Smooth muscle cell of the brain vasculature (primary cell): ENCODE results near the gene PREX1.

Source experiments
- DNase-seq: peaks from one replicate; pipeline ENCODE4 v3.0.0-alpha.2; 2012; ENCODE audit warnings: low read depth, low spot score

Gene PREX1

GRCh38 chr20:48661575-48662455 is 166.0 kb downstream of the PREX1 start:
- no peak for DNase-seq

DNA sequence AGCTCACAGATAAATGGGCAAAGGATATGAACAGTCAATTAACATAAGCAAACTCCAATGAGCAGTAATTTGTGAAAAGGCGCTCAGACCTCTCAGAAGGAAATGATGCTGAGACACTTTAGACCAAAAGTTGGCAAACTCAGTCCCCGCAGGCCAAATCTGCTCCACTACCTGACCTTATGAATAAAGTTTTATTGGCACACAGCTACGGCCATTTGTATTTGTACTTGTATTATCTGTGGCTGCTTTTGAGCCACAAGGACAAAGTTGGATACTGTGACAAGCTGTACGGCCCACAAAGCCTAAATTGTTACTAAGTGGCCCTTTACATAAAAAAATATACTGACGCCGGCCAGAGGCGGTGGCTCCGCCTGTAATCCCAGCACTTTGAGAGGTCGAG is 167.0 kb downstream of the PREX1 start:
- DNase-seq: no peak

GRCh38 chr20:48659858-48660257 is 167.9 kb downstream of the PREX1 start:
- DNase-seq: no peak

DNA sequence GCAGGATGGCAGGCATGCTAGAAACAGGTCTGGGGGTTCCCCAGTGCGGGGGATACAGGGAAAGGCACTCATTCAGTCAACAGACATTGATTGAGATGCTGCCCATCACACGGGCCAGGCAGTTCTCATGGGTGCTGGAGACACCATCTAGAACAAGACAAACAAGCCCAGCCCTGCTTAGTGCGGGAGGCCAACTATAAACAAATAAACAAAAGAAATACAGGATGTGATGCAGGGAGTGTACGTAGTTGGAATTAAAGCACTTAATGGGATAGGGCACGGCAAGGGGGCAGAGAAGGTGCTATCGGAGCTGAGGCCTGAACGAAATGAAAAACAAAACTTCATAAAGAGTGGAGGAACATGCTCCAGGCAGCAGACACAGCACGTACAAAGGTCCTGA is 169.3 kb downstream of the PREX1 start:
- no peak for DNase-seq

GRCh38 chr20:48658198-48658476 is 169.7 kb downstream of the PREX1 start:
- no peak for DNase-seq

DNA sequence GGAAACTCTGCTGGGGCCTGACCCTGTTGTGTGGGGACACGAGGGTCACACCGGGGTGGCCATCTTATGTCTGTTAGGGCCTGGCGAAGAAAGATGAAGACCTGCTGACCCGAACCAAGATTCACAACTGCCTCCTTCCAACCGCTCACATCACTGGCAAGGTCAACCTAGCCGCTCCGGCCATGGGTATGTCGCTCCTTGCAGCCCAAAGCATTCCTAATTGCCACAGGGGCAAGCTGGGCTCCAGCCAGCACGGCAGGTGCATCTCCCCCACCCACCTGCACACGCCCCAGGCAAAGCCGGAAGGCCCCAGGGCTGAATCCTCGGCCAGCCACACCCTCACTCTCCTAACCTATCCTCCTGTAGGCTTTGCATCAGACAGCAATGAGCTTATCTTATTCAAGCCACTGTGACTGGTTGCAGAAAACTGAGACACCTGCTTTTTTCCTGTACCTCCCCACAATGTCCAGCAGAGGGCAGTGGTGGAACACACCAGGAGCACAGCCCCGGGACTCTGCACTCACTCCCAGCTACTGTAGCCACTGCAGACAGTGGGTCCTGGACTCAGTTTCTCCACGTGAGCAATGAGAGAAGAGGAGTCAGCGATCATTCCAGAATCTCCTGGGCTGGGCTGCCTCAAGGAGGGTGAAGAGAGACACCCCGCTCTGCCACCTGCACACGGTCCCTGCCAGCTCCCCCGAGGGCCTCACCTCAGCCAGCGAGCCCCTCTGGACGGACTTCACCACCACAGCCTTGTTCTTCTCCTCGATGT is 170.2 kb downstream of the PREX1 start:
- no peak for DNase-seq

DNA sequence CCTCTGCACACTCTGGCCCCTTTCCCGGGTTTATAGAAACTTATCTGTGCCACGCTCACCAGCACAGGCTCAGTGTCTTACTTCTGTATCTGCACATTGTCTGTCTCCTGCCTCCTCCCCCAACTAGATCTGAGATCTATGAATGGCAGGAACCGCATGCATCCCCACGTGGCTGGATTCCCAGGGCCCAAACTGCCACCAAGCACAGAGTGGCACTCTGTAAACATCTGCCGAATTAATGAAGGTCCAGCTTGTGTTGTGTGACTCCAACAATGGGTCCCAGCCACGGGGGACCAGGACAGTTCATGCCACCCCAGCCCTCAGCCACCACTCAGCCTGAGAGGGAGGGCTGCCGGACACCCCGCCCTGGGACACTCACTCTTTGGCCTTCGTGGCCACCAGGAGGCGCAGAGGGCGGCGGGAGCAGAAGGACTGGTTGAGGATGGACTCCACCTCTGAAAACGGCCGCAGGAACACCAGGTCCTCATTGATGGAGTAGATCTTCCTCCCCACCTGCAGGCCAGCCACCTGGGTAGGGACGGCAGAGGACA is 171.1 kb downstream of the PREX1 start:
- DNase-seq: no peak

DNA sequence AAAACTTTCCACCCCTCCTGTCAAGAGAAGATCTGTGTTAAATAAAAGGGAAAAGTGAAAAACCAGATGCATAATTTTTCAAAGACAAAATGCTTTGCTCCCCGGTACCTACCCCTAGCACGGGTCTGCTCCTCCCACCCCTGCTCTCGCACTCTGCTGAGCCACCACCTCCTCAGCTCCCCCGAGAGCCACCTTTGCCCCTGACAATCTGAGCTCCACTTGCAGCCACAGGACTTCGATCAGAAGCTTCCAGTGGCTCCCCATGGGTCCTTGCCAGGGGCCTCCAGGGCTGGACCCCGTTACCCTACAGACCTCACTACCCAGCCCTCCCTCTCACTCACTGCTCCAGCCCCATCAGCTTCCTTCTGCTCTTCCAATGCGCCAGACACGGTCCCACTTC is 171.7 kb downstream of the PREX1 start:
- no peak for DNase-seq

- DNase-seq: no peak
Observed at GRCh38 chr20:48653706-48654051, 174.1 kb downstream of the PREX1 start.

GRCh38 chr20:48652961-48653705 is 174.7 kb downstream of the PREX1 start:
- no peak for DNase-seq

GRCh38 chr20:48651960-48652359 is 175.8 kb downstream of the PREX1 start:
- DNase-seq: no peak

DNA sequence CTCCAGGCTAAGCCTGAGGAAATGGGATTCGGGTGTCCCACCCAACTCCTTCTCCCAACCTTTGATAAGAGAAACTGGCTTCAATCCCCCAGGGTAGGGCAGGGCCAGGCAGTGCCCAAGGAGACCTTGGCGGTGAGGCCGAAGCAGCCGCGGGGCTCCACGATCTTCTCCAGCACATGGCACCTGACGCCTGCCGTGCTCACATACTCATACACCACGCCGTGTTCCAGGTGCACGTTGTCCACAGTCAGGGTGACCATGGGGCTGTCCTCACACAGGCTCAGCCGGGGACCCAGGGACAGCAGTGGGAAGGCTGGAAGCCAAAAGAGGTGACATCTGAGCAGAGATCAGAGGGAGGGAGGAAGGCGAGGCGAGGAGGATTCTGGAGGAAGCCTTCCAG is 176.5 kb downstream of the PREX1 start:
- DNase-seq: no peak

DNA sequence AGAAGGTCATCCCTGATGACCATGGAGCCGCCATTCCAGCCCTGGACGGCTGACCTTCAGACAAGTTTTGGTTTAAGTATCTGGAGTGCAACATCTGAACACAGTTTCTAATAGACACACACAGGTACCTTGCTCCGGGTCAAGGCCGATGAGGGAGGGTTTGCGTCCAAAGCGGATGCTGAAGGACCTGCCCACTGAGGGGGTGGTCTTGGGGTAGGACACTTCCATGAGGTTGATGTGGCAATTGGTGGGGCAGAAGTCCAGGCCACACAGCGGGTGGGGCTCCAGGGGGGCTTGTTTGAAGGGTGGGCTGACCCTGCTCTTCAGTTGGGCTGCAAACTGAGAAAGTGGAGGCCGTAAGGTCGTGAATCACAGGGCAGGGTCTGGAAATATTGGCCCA is 177.9 kb downstream of the PREX1 start:
- no peak for DNase-seq

- DNase-seq: no peak
Observed at GRCh38 chr20:48649104-48649626, 178.6 kb downstream of the PREX1 start.

DNA sequence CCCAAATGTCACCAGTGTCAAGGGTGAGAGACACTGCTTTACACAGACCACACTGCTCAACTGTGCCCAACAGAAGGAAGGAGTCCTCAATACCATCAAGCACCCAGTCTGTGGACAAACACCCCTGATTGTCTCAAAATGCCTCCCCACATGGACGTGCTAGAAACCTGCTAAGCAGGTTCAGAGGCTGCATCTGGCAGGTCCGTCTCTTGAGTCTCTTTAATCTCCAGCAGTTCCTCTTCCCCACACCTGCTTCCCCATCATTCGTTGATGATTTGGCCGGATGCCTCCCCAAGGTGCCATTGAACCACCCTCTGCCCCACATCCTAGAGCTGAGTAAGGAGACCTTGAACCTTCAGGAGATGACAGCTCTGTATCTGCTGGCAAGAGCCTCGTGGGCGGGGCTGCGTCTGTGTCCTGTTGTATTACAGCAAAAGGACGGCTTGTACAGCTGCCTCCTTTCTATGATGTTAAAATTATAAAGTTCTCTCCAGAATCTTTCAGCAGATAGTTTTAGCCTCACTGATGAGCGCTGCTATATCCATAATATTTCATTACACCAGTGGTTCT is 179.2 kb downstream of the PREX1 start:
- no peak for DNase-seq

GRCh38 chr20:48647858-48648257 is 179.9 kb downstream of the PREX1 start:
- no peak for DNase-seq

DNA sequence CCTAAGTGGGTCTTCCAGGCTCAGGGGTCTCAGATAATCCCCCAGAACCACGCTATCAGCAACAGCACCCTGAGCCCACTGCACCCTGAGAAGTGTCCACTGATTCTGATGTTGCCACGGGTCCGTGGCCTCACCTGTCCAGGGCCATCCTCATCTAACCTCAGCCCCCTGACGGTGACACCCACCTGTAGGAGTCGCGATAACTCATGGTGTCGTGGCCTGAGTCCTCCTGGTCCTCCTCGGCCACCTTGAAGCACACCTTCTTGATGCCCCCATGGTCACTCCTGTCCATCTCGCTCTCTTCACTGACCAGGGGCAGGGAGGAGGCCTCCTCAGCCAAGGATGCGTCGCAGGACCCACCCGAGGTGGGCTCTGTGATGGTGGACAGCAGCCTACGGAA is 182.1 kb downstream of the PREX1 start:
- no peak for DNase-seq

- no peak for DNase-seq
Observed at GRCh38 chr20:48644286-48644828, 183.4 kb downstream of the PREX1 start.

GRCh38 chr20:48642105-48642880 is 185.5 kb downstream of the PREX1 start:
- no peak for DNase-seq

DNA sequence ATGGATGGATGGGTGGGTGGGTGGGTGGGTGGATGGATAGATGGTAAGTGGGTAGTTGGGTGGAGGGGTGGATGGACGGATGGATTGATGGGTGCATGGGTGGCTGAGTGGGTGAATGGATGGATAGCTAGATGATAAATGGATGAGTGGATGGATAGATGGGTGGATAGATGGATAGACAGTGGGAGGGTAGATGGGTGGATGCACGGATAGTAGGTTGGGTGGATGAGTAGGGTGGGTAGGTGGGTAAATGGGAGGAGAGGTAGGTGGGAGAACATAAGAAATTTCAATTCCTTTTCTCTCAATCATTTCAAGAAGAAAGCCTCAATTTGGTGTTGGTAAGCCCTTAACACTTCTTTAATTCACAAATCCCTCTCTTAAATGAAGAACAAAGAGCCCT is 186.9 kb downstream of the PREX1 start:
- DNase-seq: no peak

GRCh38 chr20:48639899-48640298 is 187.9 kb downstream of the PREX1 start:
- no peak for DNase-seq
